ENCODE measurements around the gene ARMH4. TPM values are rescaled to one million over a fixed set of nuclear protein-coding genes. Genes with fewer than 3 reads are reported as not detected.

Gene ARMH4
- total RNA-seq, 4 donors from 2014 or later = 2.3 to 4.6 (median 4.0) TPM

DNA sequence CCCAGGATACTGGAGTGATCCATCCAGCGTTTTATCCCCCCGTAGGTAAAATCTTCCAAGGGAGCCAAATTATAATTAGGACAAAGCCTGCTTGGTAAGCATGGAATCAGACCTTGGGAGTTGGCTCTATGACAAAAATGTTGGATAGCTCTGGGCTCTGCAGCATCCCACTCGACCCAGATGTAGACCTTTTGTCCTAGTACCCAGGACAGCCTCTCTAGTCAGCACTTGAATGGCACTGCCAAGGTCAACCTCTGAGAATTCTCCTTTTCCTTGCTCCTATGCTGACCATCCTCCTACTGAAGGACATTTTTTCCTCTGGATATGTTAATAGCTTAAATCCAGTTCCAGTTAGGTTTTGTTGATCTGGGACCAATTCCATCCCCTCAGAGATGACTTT, 181.4 kb downstream of the ARMH4 start:
- no peak for ATAC-seq (ENCODE audit: low FRiP score)
- no peak for DNase-seq (ENCODE audit: low spot score)
- TF ChIP-seq, protein P1, sequence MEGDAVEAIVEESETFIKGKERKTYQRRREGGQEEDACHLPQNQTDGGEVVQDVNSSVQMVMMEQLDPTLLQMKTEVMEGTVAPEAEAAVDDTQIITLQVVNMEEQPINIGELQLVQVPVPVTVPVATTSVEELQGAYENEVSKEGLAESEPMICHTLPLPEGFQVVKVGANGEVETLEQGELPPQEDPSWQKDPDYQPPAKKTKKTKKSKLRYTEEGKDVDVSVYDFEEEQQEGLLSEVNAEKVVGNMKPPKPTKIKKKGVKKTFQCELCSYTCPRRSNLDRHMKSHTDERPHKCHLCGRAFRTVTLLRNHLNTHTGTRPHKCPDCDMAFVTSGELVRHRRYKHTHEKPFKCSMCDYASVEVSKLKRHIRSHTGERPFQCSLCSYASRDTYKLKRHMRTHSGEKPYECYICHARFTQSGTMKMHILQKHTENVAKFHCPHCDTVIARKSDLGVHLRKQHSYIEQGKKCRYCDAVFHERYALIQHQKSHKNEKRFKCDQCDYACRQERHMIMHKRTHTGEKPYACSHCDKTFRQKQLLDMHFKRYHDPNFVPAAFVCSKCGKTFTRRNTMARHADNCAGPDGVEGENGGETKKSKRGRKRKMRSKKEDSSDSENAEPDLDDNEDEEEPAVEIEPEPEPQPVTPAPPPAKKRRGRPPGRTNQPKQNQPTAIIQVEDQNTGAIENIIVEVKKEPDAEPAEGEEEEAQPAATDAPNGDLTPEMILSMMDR (IDR thresholded peaks at IDR 0.05) = no peak

DNA sequence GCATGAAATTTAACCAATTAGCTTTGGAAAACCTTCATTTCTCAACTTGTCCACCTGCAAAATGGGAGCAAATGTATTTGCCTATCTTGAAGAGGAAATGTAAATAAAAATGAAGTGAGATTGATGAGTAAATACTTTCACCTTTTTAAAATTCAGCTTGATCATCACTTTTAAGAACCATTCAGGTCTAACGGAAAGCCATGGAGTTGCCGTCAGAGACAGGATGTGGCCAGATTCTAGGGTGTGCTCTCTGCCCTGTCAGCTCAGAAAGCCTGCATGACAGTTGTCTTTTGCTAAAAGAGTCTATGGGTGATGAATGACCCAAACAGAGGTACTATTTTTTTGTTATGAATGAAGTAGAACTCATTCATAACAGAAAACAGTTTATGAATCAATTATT, 181.8 kb downstream of the ARMH4 start:
- ATAC-seq (ENCODE audit: low FRiP score) = no peak
- DNase-seq (ENCODE audit: low spot score) = no peak
- TF ChIP-seq, protein P1 (IDR thresholded peaks at IDR 0.05) = no peak

DNA sequence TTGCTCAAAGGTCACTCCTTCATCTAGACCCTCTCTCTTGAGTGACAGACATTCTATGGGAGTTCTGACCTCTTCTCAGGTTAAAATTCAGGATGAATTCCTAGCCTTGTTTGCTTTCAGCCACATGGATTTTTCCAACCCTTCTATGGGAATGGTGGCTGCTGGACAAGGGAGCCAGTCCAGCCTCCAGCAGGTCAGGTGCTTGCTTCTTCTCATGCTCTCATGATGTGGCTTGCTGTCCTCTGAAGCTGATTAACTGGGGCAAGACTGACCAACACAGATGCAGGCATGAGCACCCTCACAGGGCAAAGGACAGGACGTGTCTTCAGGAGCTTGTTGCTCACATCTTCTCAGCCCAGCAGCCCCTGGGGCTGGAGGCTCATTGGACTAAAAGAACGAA, 188.9 kb downstream of the ARMH4 start:
- ATAC-seq (ENCODE audit: low FRiP score) (no peak), DNase-seq (ENCODE audit: low spot score) (no peak)
- TF ChIP-seq, protein P1 (IDR thresholded peaks at IDR 0.05) = no peak

DNA sequence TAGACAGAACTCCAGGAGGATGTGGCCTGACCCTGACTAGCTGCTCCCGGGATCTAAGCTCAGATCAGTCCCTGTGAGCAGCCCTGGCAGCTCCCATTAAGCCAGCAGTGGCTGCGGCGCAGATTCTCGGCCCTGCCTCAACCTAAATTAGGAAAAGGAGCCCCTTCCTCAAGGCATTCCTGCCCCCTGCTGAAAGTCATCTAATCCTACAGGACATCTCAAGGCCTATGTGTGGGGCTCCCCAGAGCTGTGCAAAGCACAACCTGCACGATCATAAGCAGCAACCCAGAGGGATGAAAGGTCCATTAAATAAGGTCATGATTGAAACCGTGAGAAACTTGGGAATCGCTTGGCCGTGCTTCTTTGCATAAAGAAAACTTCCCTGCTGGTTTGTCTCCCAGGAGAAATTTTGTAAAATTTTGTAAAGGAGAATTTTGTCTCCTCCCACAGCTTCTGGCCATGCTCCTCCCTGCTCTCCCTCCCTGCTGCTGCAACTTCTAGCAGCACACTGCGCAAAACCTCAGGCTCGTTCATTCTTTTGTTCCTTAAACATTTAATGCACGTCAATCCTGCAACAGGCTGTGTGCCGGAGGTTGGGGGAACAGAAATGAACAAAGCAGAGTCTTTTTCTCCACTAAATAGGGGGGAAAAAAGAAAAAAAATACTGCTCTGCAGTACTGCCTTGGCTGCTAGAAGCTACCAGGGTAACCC, 189.5 kb downstream of the ARMH4 start:
- TF ChIP-seq, protein P1 (IDR thresholded peaks at IDR 0.05) = no peak
- ATAC-seq (ENCODE audit: low FRiP score) = no peak
- no peak for DNase-seq (ENCODE audit: low spot score)

DNA sequence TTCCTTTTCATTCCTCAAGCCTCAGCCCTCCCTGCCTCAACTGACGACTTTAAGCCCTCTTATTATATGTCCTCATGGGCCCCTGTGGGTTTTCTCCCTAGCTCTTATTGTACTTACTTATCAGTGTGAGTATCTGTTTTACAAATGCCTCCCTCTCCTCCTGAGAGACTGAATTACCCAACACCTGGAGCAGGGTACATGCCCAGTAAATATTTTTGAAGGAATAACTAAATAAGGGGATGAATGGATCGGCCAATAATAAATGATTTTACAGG, 190.3 kb downstream of the ARMH4 start:
- DNase-seq (ENCODE audit: low spot score) (no peak), ATAC-seq (ENCODE audit: low FRiP score) (no peak)
- TF ChIP-seq, protein P1 (IDR thresholded peaks at IDR 0.05) = no peak

DNA sequence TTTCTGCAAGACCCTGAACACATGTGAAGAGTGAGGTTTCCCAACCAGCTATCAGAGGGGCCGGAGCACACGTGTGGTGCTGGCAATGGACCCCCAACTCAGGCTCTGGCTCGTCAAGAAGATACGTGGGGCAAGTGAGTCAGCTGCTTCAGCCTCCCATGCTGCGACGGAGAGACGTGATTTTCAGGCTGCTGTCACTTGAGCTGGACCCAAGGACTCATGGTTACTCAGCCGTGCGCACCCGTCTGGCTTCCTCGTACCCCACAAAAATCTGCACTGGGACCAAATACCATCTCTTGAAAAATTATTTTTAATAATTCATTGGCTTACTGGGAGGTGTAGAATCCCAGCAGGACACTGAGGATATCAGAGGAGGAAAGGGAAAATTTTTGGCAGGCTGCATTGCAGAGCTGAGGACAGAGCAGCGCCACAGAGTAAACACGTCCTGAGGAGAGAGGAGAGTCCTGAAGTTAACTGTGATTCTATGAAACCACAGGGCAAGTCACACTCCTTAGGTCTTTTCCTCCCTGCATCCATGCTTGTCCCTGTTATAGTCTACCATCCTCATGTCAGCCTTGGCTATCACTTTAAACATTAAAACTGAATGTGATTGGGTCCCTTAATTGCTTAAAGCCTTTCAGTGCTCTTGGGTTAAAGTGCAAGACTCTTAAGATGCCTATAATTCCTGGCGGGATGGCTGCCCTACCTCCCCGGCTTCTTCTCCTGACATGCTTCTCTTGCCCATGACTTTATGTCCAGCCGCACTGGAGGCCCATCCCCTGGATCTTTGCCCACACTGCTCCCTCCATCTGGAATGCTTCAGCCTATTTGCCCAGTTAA, 190.8 kb downstream of the ARMH4 start:
- DNase-seq (ENCODE audit: low spot score) (no peak), ATAC-seq (ENCODE audit: low FRiP score) (no peak)
- TF ChIP-seq, protein P1 (IDR thresholded peaks at IDR 0.05) = no peak

DNA sequence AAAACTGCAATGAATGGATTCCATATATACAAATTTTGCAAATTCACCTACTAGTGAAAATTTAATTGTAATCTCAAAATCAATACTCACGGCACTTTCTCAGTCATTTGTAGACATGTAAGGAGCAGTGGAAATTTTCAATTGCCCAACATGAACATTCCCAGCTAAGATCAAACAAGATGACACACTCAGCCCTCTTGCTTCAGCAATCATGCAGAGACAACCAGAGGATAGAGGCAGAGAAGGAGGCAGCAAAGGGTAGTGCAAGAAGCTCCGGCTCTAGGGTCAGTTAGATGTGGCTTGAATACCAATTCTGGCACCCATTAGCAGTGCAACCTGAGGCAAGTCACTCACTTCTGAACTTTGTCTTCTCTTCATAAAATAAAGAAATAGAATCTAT, 194.6 kb downstream of the ARMH4 start:
- DNase-seq (ENCODE audit: low spot score) = no peak
- TF ChIP-seq, protein P1 (IDR thresholded peaks at IDR 0.05) = no peak
- ATAC-seq (ENCODE audit: low FRiP score) = no peak
